Activated naive CD4-positive, alpha-beta T cell treated with anti-CD3 and anti-CD28 coated beads, Interleukin-2, amount 10 ng/mL, durations not matched to agents 7 days and 5 days (primary cell): ENCODE measurements around the gene MMP28.

ENCODE experiments used
- CTCF ChIA-PET: fragments of 350-600 bp; sonication (Branson Sonifier 250); formaldehyde crosslinking; loops from one replicate; lab custom pipeline; 2021; ENCODE audit warnings: antibody characterized with exemption; lab: Charles Lee
- DNase-seq: peaks from one replicate; pipeline ENCODE4 v3.0.0-alpha.2; 2020
- H3K27ac Mint-ChIP-seq: one replicate; pipeline ENCODE4 v1.8.0; 2021; ENCODE audit warnings: mild to moderate bottlenecking, moderate library complexity, mixed read lengths
- H3K27me3 Mint-ChIP-seq: one replicate; pipeline ENCODE4 v1.8.0; 2021; ENCODE audit warnings: mild to moderate bottlenecking, mixed read lengths
- H3K36me3 Mint-ChIP-seq: one replicate; pipeline ENCODE4 v1.8.0; 2021; ENCODE audit warnings: mixed read lengths
- H3K4me1 Mint-ChIP-seq: one replicate; pipeline ENCODE4 v1.8.0; 2021; ENCODE audit warnings: mixed read lengths
- H3K4me3 Mint-ChIP-seq: one replicate; pipeline ENCODE4 v1.8.0; 2021; ENCODE audit warnings: mild to moderate bottlenecking, moderate library complexity, mixed read lengths
- H3K9me3 Mint-ChIP-seq: one replicate; pipeline ENCODE4 v1.8.0; 2021; ENCODE audit warnings: mixed read lengths

Gene MMP28

GRCh38 chr17:35795007-35795870, at the start of gene MMP28:
TSS of gene MMP28 (minus strand) at chr17:35795641. CDS start at chr17:35795377, 264 bp downstream.
- Mint-ChIP-seq H3K9me3 (no peaks in the 10 kb centered on the region), H3K27me3 (peaks cover 75% of the 10 kb centered on the region), H3K4me1 (peaks cover 18% of the 10 kb centered on the region), H3K27ac (no peak within 1 kb of the TSS), H3K36me3 (no peaks in the 10 kb centered on the region), H3K4me3 (peak within 1 kb of the TSS; percentile 70)
- CTCF ChIA-PET: interaction anchor here (0.8 to 1.7 kb wide), 3 partner anchors 10 to 35 kb away, joined by 3 to 6 read pairs (median 4); partner anchors contain the start of genes C17orf50 and TAF15
- DNase-seq: peak; percentile 56

- CTCF ChIA-PET: no interaction called here
- no peak overlapping the region for H3K27ac Mint-ChIP-seq
- no peak overlapping the region for H3K4me3 Mint-ChIP-seq
- H3K27me3 Mint-ChIP-seq: no peaks in the 10 kb centered on the region
- peaks cover 48% of the 10 kb centered on the region for H3K36me3 Mint-ChIP-seq
- peaks cover 3% of the 10 kb centered on the region for H3K4me1 Mint-ChIP-seq
- DNase-seq: no peak
- H3K9me3 Mint-ChIP-seq: no peaks in the 10 kb centered on the region
Measured at GRCh38 chr17:35844547-35844946, 49.1 kb upstream of the MMP28 start.

- CTCF ChIA-PET: no interaction called here
- Mint-ChIP-seq H3K9me3 (no peaks in the 10 kb centered on the region), H3K27ac (no peak overlapping the region), H3K4me3 (no peak overlapping the region), H3K36me3 (peaks cover 44% of the 10 kb centered on the region), H3K4me1 (peaks cover 2% of the 10 kb centered on the region), H3K27me3 (no peaks in the 10 kb centered on the region)
- no peak for DNase-seq
Measured at GRCh38 chr17:35843698-35844097, 48.3 kb upstream of the MMP28 start.

GRCh38 chr17:35842239-35842638, 46.8 kb upstream of the MMP28 start:
- Mint-ChIP-seq H3K27ac (no peak overlapping the region), H3K36me3 (peaks cover 41% of the 10 kb centered on the region)
- CTCF ChIA-PET: interaction anchor here (1.9 kb wide), 1 partner anchor 127 kb away, joined by 4 read pairs; no protein-coding TSS in a partner anchor

GRCh38 chr17:35841505-35841904, 46.1 kb upstream of the MMP28 start:
- CTCF ChIA-PET: interaction anchor here (0.6 to 1.9 kb wide), 4 partner anchors 7 to 749 kb away, joined by 3 to 5 read pairs (median 4); no protein-coding TSS in a partner anchor

More at GRCh38 chr17:35842239-35842638, 46.8 kb upstream of the MMP28 start:
- Mint-ChIP-seq H3K27me3 (no peaks in the 10 kb centered on the region), H3K4me1 (peaks cover 5% of the 10 kb centered on the region), H3K4me3 (no peak overlapping the region), H3K9me3 (no peaks in the 10 kb centered on the region)
- no peak for DNase-seq

GRCh38 chr17:35841101-35841500, 45.7 kb upstream of the MMP28 start:
- no peak overlapping the region for H3K27ac Mint-ChIP-seq
- peaks cover 5% of the 10 kb centered on the region for H3K4me1 Mint-ChIP-seq
- no peak overlapping the region for H3K4me3 Mint-ChIP-seq
- no peaks in the 10 kb centered on the region for H3K9me3 Mint-ChIP-seq
- CTCF ChIA-PET: interaction anchor here (0.6 to 1.9 kb wide), 4 partner anchors 8 to 750 kb away, joined by 3 to 5 read pairs (median 4); no protein-coding TSS in a partner anchor
- no peak for DNase-seq
- no peaks in the 10 kb centered on the region for H3K27me3 Mint-ChIP-seq
- peaks cover 51% of the 10 kb centered on the region for H3K36me3 Mint-ChIP-seq

More at GRCh38 chr17:35841505-35841904, 46.1 kb upstream of the MMP28 start:
- H3K4me1 Mint-ChIP-seq: peaks cover 5% of the 10 kb centered on the region
- H3K27me3 Mint-ChIP-seq: no peaks in the 10 kb centered on the region
- H3K4me3 Mint-ChIP-seq: no peak overlapping the region
- no peaks in the 10 kb centered on the region for H3K9me3 Mint-ChIP-seq
- peaks cover 47% of the 10 kb centered on the region for H3K36me3 Mint-ChIP-seq
- DNase-seq: no peak
- no peak overlapping the region for H3K27ac Mint-ChIP-seq

- H3K27me3 Mint-ChIP-seq: no peaks in the 10 kb centered on the region
- no peak for DNase-seq
- no peak overlapping the region for H3K4me3 Mint-ChIP-seq
- peaks cover 6% of the 10 kb centered on the region for H3K4me1 Mint-ChIP-seq
- CTCF ChIA-PET: no interaction called here
- H3K27ac Mint-ChIP-seq: peak overlapping the region; percentile 30
- H3K36me3 Mint-ChIP-seq: peaks cover 59% of the 10 kb centered on the region
- no peaks in the 10 kb centered on the region for H3K9me3 Mint-ChIP-seq
Measured at GRCh38 chr17:35825206-35825605, 29.8 kb upstream of the MMP28 start.

- Mint-ChIP-seq H3K4me1 (peaks cover 19% of the 10 kb centered on the region), H3K9me3 (no peaks in the 10 kb centered on the region), H3K27me3 (no peaks in the 10 kb centered on the region), H3K4me3 (no peak overlapping the region), H3K36me3 (peaks cover 59% of the 10 kb centered on the region), H3K27ac (no peak overlapping the region)
- no peak for DNase-seq
- CTCF ChIA-PET: no interaction called here
Measured at GRCh38 chr17:35821308-35821707, 25.9 kb upstream of the MMP28 start.

- Mint-ChIP-seq H3K4me3 (no peak overlapping the region), H3K36me3 (peaks cover 50% of the 10 kb centered on the region), H3K27me3 (no peaks in the 10 kb centered on the region), H3K27ac (no peak overlapping the region), H3K9me3 (no peaks in the 10 kb centered on the region), H3K4me1 (peaks cover 32% of the 10 kb centered on the region)
- DNase-seq: no peak
- CTCF ChIA-PET: interaction anchor here (0.5 to 1.4 kb wide), 4 partner anchors 11 to 56 kb away, joined by 3 to 8 read pairs (median 4); partner anchors contain the start of gene TAF15
Measured at GRCh38 chr17:35819455-35819854, 24.0 kb upstream of the MMP28 start.

- Mint-ChIP-seq H3K36me3 (peaks cover 43% of the 10 kb centered on the region), H3K9me3 (no peaks in the 10 kb centered on the region), H3K4me3 (no peak overlapping the region), H3K27me3 (no peaks in the 10 kb centered on the region), H3K4me1 (peaks cover 40% of the 10 kb centered on the region), H3K27ac (no peak overlapping the region)
- no peak for DNase-seq
- CTCF ChIA-PET: interaction anchor here (0.6 to 3.1 kb wide), 3 partner anchors 50 to 126 kb away, joined by 3 to 17 read pairs (median 3); partner anchors contain the start of gene LYZL6
Measured at GRCh38 chr17:35817196-35817595, 21.8 kb upstream of the MMP28 start.

GRCh38 chr17:35816723-35817122, 21.3 kb upstream of the MMP28 start:
- CTCF ChIA-PET: interaction anchor here (0.6 to 3.1 kb wide), 3 partner anchors 49 to 127 kb away, joined by 3 to 17 read pairs (median 3); partner anchors contain the start of gene LYZL6
- no peak for DNase-seq
- peaks cover 42% of the 10 kb centered on the region for H3K36me3 Mint-ChIP-seq
- H3K27me3 Mint-ChIP-seq: no peaks in the 10 kb centered on the region
- peaks cover 45% of the 10 kb centered on the region for H3K4me1 Mint-ChIP-seq
- H3K9me3 Mint-ChIP-seq: no peaks in the 10 kb centered on the region
- no peak overlapping the region for H3K4me3 Mint-ChIP-seq
- H3K27ac Mint-ChIP-seq: no peak overlapping the region

- H3K4me3 Mint-ChIP-seq: no peak overlapping the region
- H3K27ac Mint-ChIP-seq: no peak overlapping the region
Measured at GRCh38 chr17:35812456-35812855, 17.0 kb upstream of the MMP28 start.

GRCh38 chr17:35811759-35812158, 16.3 kb upstream of the MMP28 start:
- Mint-ChIP-seq H3K27ac (no peak overlapping the region), H3K4me3 (no peak overlapping the region), H3K27me3 (no peaks in the 10 kb centered on the region), H3K4me1 (peaks cover 69% of the 10 kb centered on the region), H3K9me3 (no peaks in the 10 kb centered on the region), H3K36me3 (peaks cover 29% of the 10 kb centered on the region)
- no peak for DNase-seq
- CTCF ChIA-PET: interaction anchor here (1.3 to 11.7 kb wide), 2 partner anchors 35 to 44 kb away, joined by 3 to 219 read pairs; no protein-coding TSS in a partner anchor

More at GRCh38 chr17:35812456-35812855, 17.0 kb upstream of the MMP28 start:
- peaks cover 63% of the 10 kb centered on the region for H3K4me1 Mint-ChIP-seq
- no peak for DNase-seq
- H3K27me3 Mint-ChIP-seq: no peaks in the 10 kb centered on the region
- H3K9me3 Mint-ChIP-seq: no peaks in the 10 kb centered on the region
- H3K36me3 Mint-ChIP-seq: peaks cover 29% of the 10 kb centered on the region
- CTCF ChIA-PET: interaction anchor here (1.3 to 11.7 kb wide), 2 partner anchors 34 to 45 kb away, joined by 3 to 219 read pairs; no protein-coding TSS in a partner anchor

- Mint-ChIP-seq H3K27ac (peak overlapping the region; percentile 99), H3K27me3 (no peaks in the 10 kb centered on the region), H3K9me3 (no peaks in the 10 kb centered on the region), H3K4me1 (peaks cover 63% of the 10 kb centered on the region), H3K4me3 (peak overlapping the region; percentile 89), H3K36me3 (peaks cover 21% of the 10 kb centered on the region)
- no peak for DNase-seq
- CTCF ChIA-PET: interaction anchor here (1.1 to 11.7 kb wide), 3 partner anchors 10 to 42 kb away, joined by 3 to 219 read pairs (median 6); no protein-coding TSS in a partner anchor
Measured at GRCh38 chr17:35809855-35810461, 14.5 kb upstream of the MMP28 start.
